Measurements from ENCODE around the gene SOWAHA.

SOWAHA gene

DNA sequence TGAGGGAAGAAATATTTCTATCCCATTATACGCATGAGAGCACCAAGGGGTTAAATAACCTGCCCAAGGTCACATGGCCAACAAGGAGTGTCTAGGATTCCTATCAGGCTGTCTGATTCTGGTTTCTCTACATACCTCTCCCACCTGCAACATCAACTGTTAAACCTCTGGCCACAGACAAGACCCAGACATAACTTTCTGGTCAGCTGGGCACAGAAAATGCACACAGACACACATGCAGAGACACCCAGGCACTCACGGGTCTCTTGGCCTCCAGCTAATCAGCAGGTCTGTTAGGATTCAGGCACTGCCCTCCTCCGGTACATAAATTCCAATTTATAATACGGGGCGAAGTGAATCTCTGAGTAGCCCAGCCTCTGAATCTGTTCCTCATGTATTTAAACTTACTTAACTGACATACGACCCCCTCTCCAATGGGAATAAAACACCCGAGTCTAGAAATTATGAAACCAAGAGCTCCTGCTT lies 37.6 kb upstream of the SOWAHA start:
- DNase-seq (ENCODE audit: extremely low spot score) = no peak
- ChIA-PET CTCF (interaction anchor here (0.6 kb wide), 1 partner anchor 29 kb away, joined by 3 read pairs; no protein-coding TSS in a partner anchor), POLR2A (interaction anchor here (1.0 to 3.6 kb wide), 12 partner anchors 8 to 91 kb away, joined by 3 to 16 read pairs (median 6); partner anchors contain the start of genes CCNI2, GDF9, KIF3A and UQCRQ)
- TF ChIP-seq FOXA1 (IDR thresholded peaks at IDR 0.05) = no peak

- TF ChIP-seq ELF4 (IDR thresholded peaks at IDR 0.05) (no peak), FOXM1 (IDR thresholded peaks at IDR 0.05; ENCODE audit: borderline replicate concordance) (no peak), LEF1 (IDR thresholded peaks at IDR 0.05; ENCODE audit: borderline replicate concordance) (no peak), SUZ12 (IDR thresholded peaks at IDR 0.05) (no peak), TARDBP (IDR thresholded peaks at IDR 0.05) (no peak), BHLHE40 (IDR thresholded peaks at IDR 0.05; ENCODE audit: borderline replicate concordance) (no peak), FOXK2 (IDR thresholded peaks at IDR 0.05) (no peak), ZNF384 (IDR thresholded peaks at IDR 0.05) (no peak), L3MBTL2 (conservative IDR thresholded peaks at IDR 0.05) (no peak), CTBP1 (IDR thresholded peaks at IDR 0.05; ENCODE audit: borderline replicate concordance) (no peak), NFRKB (IDR thresholded peaks at IDR 0.05) (no peak), FOXA1 (IDR thresholded peaks at IDR 0.05) (no peak), ARNT (IDR thresholded peaks at IDR 0.05) (no peak), SP1 (IDR thresholded peaks at IDR 0.05) (no peak), HDGF (IDR thresholded peaks at IDR 0.05; ENCODE audit: borderline replicate concordance) (no peak)
- TF ChIP-seq, protein P1, sequence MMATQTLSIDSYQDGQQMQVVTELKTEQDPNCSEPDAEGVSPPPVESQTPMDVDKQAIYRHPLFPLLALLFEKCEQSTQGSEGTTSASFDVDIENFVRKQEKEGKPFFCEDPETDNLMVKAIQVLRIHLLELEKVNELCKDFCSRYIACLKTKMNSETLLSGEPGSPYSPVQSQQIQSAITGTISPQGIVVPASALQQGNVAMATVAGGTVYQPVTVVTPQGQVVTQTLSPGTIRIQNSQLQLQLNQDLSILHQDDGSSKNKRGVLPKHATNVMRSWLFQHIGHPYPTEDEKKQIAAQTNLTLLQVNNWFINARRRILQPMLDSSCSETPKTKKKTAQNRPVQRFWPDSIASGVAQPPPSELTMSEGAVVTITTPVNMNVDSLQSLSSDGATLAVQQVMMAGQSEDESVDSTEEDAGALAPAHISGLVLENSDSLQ (IDR thresholded peaks at IDR 0.05) = no peak
- ChIA-PET POLR2A (interaction anchor here (0.5 to 3.6 kb wide), 16 partner anchors 8 to 274 kb away, joined by 3 to 16 read pairs (median 5); partner anchors contain the start of genes CCNI2, GDF9, KIF3A and SHROOM1), CTCF (interaction anchor here (0.6 to 0.7 kb wide), 3 partner anchors 30 to 44 kb away, joined by 3 read pairs; no protein-coding TSS in a partner anchor)
- peak; percentile 65 for DNase-seq (ENCODE audit: extremely low spot score)
Measured at GRCh38 chr5:132776131-132776937, 36.8 kb upstream of the SOWAHA start.

- no peak for TF ChIP-seq L3MBTL2 (conservative IDR thresholded peaks at IDR 0.05)
- TF ChIP-seq, protein P1 (IDR thresholded peaks at IDR 0.05) = no peak
- POLR2A ChIA-PET = interaction anchor here (1.0 to 3.6 kb wide), 9 partner anchors 8 to 83 kb away, joined by 3 to 16 read pairs (median 6); partner anchors contain the start of gene KIF3A
- CTCF ChIA-PET = no interaction called here
- DNase-seq (ENCODE audit: extremely low spot score) = no peak
Measured at GRCh38 chr5:132776938-132777208, 36.2 kb upstream of the SOWAHA start.

DNA sequence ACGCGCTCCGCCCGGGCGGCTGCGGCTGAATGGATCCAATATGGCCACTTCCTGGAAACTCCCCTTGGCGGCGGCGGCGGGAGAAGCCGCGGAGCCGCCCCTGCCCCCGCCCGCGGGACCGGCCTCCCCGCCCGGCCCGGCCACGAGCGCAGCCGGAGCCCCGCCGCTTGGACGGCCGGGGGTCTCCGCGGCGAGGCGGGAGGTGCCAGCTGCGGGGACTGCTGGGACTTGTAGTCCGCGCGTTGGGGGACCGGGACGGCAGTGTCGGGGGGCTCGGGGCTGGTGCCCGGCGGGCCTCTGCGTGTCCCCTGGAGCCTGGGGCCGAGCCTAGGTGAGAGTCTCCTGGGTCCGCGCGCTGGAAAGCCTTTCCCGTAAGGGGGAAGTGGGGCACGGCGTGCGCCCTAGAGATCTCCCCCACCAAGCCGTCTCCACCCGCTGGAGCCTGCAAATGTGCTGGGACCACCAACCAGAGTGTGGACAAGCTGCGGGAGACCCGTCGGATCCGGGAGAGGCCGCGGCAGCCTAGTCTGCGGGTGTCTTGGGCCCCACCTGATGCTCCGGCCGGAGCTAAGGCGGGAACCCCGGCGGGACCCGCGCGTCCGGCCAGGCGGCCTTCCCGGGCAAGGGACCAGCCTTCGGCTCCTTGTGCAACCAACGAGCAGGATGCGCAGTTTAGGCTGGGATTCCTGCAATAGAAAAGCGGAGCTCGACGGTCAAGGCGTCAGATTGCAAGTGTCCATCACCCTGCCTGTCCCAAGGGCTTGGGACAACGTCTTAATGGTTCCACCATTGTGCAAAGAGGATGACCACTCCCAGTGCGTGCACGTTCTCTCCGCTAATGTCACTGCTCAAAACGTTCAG lies 35.7 kb upstream of the SOWAHA start, which contains the start of gene SEPTIN8:
TSS of gene SEPTIN8 (minus strand) at position 31 of the 861 bp plus-strand sequence. CDS start 102 bp downstream, outside the sequence.
- DNase-seq (ENCODE audit: extremely low spot score) = peak; percentile 75
- ChIA-PET CTCF (interaction anchor here (1.2 kb wide), 1 partner anchor 30 kb away, joined by 3 read pairs; no protein-coding TSS in a partner anchor), POLR2A (interaction anchor here (1.0 to 3.6 kb wide), 7 partner anchors 10 to 83 kb away, joined by 3 to 16 read pairs (median 5); partner anchors contain the start of gene KIF3A)
- TF ChIP-seq FOXA1 (IDR thresholded peaks at IDR 0.05) = no peak
- TF ChIP-seq L3MBTL2 (conservative IDR thresholded peaks at IDR 0.05) = peak; percentile 50
- no peak for TF ChIP-seq LEF1 (IDR thresholded peaks at IDR 0.05; ENCODE audit: borderline replicate concordance)
- no peak for TF ChIP-seq ELF4 (IDR thresholded peaks at IDR 0.05)
- no peak for TF ChIP-seq TARDBP (IDR thresholded peaks at IDR 0.05)
- TF ChIP-seq, protein P1 (IDR thresholded peaks at IDR 0.05) = no peak
- TF ChIP-seq BHLHE40 (IDR thresholded peaks at IDR 0.05; ENCODE audit: borderline replicate concordance) = no peak

DNA sequence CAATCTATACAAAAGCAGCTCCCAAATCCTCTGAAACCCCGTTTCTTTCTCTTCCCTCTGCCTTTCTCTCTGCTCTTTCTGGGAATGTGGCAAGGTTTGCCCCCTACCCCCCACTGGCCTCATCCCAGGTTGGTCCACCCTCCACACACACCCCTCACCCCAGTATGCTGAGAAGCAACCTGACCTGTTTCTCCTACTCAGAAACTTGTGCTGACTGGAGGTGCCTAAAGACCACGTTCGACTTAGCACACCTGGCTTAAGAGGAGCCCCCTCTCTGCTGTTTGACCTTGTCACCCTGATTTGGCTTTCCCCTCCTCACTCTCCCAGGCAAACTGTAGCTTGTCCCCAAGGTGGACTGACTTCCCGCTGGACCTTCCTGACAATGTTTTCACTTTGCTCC lies 35.0 kb upstream of the SOWAHA start:
- CTCF ChIA-PET = interaction anchor here (1.2 kb wide), 1 partner anchor 29 kb away, joined by 3 read pairs; no protein-coding TSS in a partner anchor
- DNase-seq (ENCODE audit: extremely low spot score) = no peak
- POLR2A ChIA-PET = interaction anchor here (1.0 to 3.6 kb wide), 4 partner anchors 9 to 41 kb away, joined by 3 to 16 read pairs (median 4); partner anchors contain the start of gene KIF3A
- TF ChIP-seq, protein P1 (IDR thresholded peaks at IDR 0.05) = no peak
- no peak for TF ChIP-seq CTBP1 (IDR thresholded peaks at IDR 0.05; ENCODE audit: borderline replicate concordance)
- no peak for TF ChIP-seq SUZ12 (IDR thresholded peaks at IDR 0.05)
- no peak for TF ChIP-seq LEF1 (IDR thresholded peaks at IDR 0.05; ENCODE audit: borderline replicate concordance)
- no peak for TF ChIP-seq ARNT (IDR thresholded peaks at IDR 0.05)
- no peak for TF ChIP-seq FOXK2 (IDR thresholded peaks at IDR 0.05)
- no peak for TF ChIP-seq SP1 (IDR thresholded peaks at IDR 0.05)
- no peak for TF ChIP-seq HDGF (IDR thresholded peaks at IDR 0.05; ENCODE audit: borderline replicate concordance)
- no peak for TF ChIP-seq ELF4 (IDR thresholded peaks at IDR 0.05)
- TF ChIP-seq L3MBTL2 (conservative IDR thresholded peaks at IDR 0.05) = no peak
- TF ChIP-seq NFRKB (IDR thresholded peaks at IDR 0.05) = no peak
- no peak for TF ChIP-seq TARDBP (IDR thresholded peaks at IDR 0.05)
- TF ChIP-seq FOXM1 (IDR thresholded peaks at IDR 0.05; ENCODE audit: borderline replicate concordance) = no peak
- no peak for TF ChIP-seq FOXA1 (IDR thresholded peaks at IDR 0.05)
- TF ChIP-seq ZNF384 (IDR thresholded peaks at IDR 0.05) = no peak
- no peak for TF ChIP-seq BHLHE40 (IDR thresholded peaks at IDR 0.05; ENCODE audit: borderline replicate concordance)
